ENCODE data around the gene GPR183.
A peak's percentile ranks its signal among the peaks of the same experiment; 100 is the strongest.

The GPR183 gene

DNA sequence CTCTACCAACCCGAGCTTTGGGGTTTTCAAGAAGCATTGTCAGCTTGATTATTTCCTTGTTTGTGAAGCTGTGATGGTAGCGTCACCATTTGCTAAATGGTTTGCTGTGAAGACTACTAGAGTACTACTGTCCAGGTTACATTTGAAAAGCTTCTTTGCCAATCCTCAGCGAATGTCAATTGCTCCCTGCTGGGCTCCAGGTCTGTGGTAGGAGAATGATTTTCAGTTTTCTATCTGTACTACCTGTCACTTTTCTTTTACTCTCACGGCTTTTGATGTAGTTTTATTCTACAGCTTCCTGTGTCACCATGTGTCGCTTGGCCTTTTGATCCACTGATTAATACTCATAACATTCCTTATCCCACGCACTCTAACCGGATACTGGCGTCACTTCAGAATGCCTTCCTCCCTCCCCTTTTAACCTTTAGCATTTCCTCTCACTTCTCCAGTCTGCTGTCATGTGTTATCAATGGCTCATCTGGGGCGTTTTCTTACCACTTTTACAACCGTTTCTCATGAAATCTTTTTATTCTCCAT lies 7.5 kb upstream of the GPR183 start:
- H3K4me3 ChIP-seq (ENCODE audit: low read length): no peak overlapping the region
- H3K27me3 ChIP-seq (ENCODE audit: insufficient read depth, low read length, poor library complexity): no peaks in the 10 kb centered on the region
- H3K27ac ChIP-seq (ENCODE audit: low read depth, low read length): no peak overlapping the region
- no peak for DNase-seq
- no peak overlapping the region for H3K4ac ChIP-seq (ENCODE audit: low read depth, low read length)
- H3K79me1 ChIP-seq (ENCODE audit: low read length): peaks cover 7% of the 10 kb centered on the region
- H3K18ac ChIP-seq (ENCODE audit: low read length): no peak overlapping the region
- no peak overlapping the region for H4K5ac ChIP-seq (ENCODE audit: low read length)
- H3K79me2 ChIP-seq (ENCODE audit: control insufficient read depth, insufficient read depth, low read length): no peaks in the 10 kb centered on the region
- no peak overlapping the region for H4K8ac ChIP-seq (ENCODE audit: low read depth, low read length)
- no peak overlapping the region for H2BK15ac ChIP-seq (replicated peaks; ENCODE audit: low read depth)
- no peak overlapping the region for H3K4me2 ChIP-seq (ENCODE audit: low read length)
- H2AK5ac ChIP-seq (ENCODE audit: low read length): no peak overlapping the region
- H2BK120ac ChIP-seq (ENCODE audit: low read depth, low read length): no peak overlapping the region
- H3K56ac ChIP-seq (ENCODE audit: low read length): no peak overlapping the region
- no peaks in the 10 kb centered on the region for H3K36me3 ChIP-seq (ENCODE audit: control insufficient read depth, insufficient read depth, low read length)
- H3K9ac ChIP-seq (ENCODE audit: low read length): no peak overlapping the region
- no peaks in the 10 kb centered on the region for H3K4me1 ChIP-seq (ENCODE audit: control insufficient read depth, low read depth, low read length)
- no peak overlapping the region for H3K23ac ChIP-seq (ENCODE audit: low read length)
- no peak overlapping the region for H2BK5ac ChIP-seq (ENCODE audit: low read length)
- no CpG with 5 or more reads among the region's 10 CpGs for WGBS (ENCODE audit: extremely low coverage, insufficient coverage, low lambda C conversion rate)

DNA sequence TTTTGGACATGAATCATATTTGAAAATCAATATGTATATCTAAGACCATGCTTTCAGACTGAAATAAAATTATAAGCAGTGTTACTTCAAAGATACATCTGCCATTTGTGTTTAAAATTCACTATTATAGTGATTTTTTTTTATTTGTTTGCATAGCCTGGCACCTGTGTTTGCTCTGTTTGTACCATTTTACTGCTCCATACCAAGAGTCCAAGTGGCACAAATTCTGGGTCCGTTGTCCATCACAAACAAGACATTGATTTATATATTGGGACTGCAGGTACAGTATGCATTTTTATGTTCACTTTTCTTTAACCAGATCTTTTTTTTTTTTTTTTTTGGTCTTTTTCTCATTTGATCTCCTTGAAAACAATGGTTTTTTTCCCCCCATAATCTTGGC lies 6.7 kb upstream of the GPR183 start:
- H3K4ac ChIP-seq (ENCODE audit: low read depth, low read length): no peak overlapping the region
- H4K8ac ChIP-seq (ENCODE audit: low read depth, low read length): no peak overlapping the region
- no peak overlapping the region for H3K18ac ChIP-seq (ENCODE audit: low read length)
- no peaks in the 10 kb centered on the region for H3K27me3 ChIP-seq (ENCODE audit: insufficient read depth, low read length, poor library complexity)
- H2BK5ac ChIP-seq (ENCODE audit: low read length): no peak overlapping the region
- no peak overlapping the region for H3K9ac ChIP-seq (ENCODE audit: low read length)
- no peak for DNase-seq
- no peak overlapping the region for H3K27ac ChIP-seq (ENCODE audit: low read depth, low read length)
- no peak overlapping the region for H4K5ac ChIP-seq (ENCODE audit: low read length)
- no CpG with 5 or more reads among the region's 1 CpG for WGBS (ENCODE audit: extremely low coverage, insufficient coverage, low lambda C conversion rate)
- H3K79me2 ChIP-seq (ENCODE audit: control insufficient read depth, insufficient read depth, low read length): no peaks in the 10 kb centered on the region
- H3K23ac ChIP-seq (ENCODE audit: low read length): no peak overlapping the region
- no peak overlapping the region for H3K4me2 ChIP-seq (ENCODE audit: low read length)
- no peak overlapping the region for H3K56ac ChIP-seq (ENCODE audit: low read length)
- no peaks in the 10 kb centered on the region for H3K4me1 ChIP-seq (ENCODE audit: control insufficient read depth, low read depth, low read length)
- no peak overlapping the region for H3K4me3 ChIP-seq (ENCODE audit: low read length)
- H3K79me1 ChIP-seq (ENCODE audit: low read length): peaks cover 7% of the 10 kb centered on the region
- no peak overlapping the region for H2AK5ac ChIP-seq (ENCODE audit: low read length)
- no peaks in the 10 kb centered on the region for H3K36me3 ChIP-seq (ENCODE audit: control insufficient read depth, insufficient read depth, low read length)
- no peak overlapping the region for H2BK120ac ChIP-seq (ENCODE audit: low read depth, low read length)
- no peak overlapping the region for H2BK15ac ChIP-seq (replicated peaks; ENCODE audit: low read depth)

- Histone ChIP-seq H3K4me3 (ENCODE audit: low read length) (no peak overlapping the region), H2BK15ac (replicated peaks; ENCODE audit: low read depth) (no peak overlapping the region), H3K18ac (ENCODE audit: low read length) (no peak overlapping the region), H3K4ac (ENCODE audit: low read depth, low read length) (no peak overlapping the region), H3K79me2 (ENCODE audit: control insufficient read depth, insufficient read depth, low read length) (no peaks in the 10 kb centered on the region), H4K8ac (ENCODE audit: low read depth, low read length) (no peak overlapping the region), H2AK5ac (ENCODE audit: low read length) (no peak overlapping the region), H3K9ac (ENCODE audit: low read length) (no peak overlapping the region), H3K23ac (ENCODE audit: low read length) (no peak overlapping the region), H3K27me3 (ENCODE audit: insufficient read depth, low read length, poor library complexity) (no peaks in the 10 kb centered on the region), H3K4me2 (ENCODE audit: low read length) (no peak overlapping the region), H2BK5ac (ENCODE audit: low read length) (no peak overlapping the region), H3K4me1 (ENCODE audit: control insufficient read depth, low read depth, low read length) (no peaks in the 10 kb centered on the region), H3K36me3 (ENCODE audit: control insufficient read depth, insufficient read depth, low read length) (no peaks in the 10 kb centered on the region), H3K79me1 (ENCODE audit: low read length) (peaks cover 7% of the 10 kb centered on the region), H3K56ac (ENCODE audit: low read length) (no peak overlapping the region), H3K27ac (ENCODE audit: low read depth, low read length) (no peak overlapping the region), H4K5ac (ENCODE audit: low read length) (no peak overlapping the region), H2BK120ac (ENCODE audit: low read depth, low read length) (no peak overlapping the region)
- DNase-seq: peak; percentile 27
- no CpG with 5 or more reads among the region's 3 CpGs for WGBS (ENCODE audit: extremely low coverage, insufficient coverage, low lambda C conversion rate)
Observed at GRCh38 chr13:99313501-99313900, 6.3 kb upstream of the GPR183 start.

- H4K5ac ChIP-seq (ENCODE audit: low read length): no peak overlapping the region
- no peak overlapping the region for H2BK15ac ChIP-seq (replicated peaks; ENCODE audit: low read depth)
- no peak overlapping the region for H4K8ac ChIP-seq (ENCODE audit: low read depth, low read length)
- DNase-seq: no peak
- H3K4me1 ChIP-seq (ENCODE audit: control insufficient read depth, low read depth, low read length): no peaks in the 10 kb centered on the region
- no peak overlapping the region for H3K4ac ChIP-seq (ENCODE audit: low read depth, low read length)
- no peak overlapping the region for H3K4me2 ChIP-seq (ENCODE audit: low read length)
- no peak overlapping the region for H2BK5ac ChIP-seq (ENCODE audit: low read length)
- no peak overlapping the region for H3K27ac ChIP-seq (ENCODE audit: low read depth, low read length)
- H3K4me3 ChIP-seq (ENCODE audit: low read length): no peak overlapping the region
- H3K9ac ChIP-seq (ENCODE audit: low read length): no peak overlapping the region
- H3K79me2 ChIP-seq (ENCODE audit: control insufficient read depth, insufficient read depth, low read length): no peaks in the 10 kb centered on the region
- WGBS (ENCODE audit: extremely low coverage, insufficient coverage, low lambda C conversion rate): no CpG with 5 or more reads among the region's 7 CpGs
- H3K27me3 ChIP-seq (ENCODE audit: insufficient read depth, low read length, poor library complexity): no peaks in the 10 kb centered on the region
- H2BK120ac ChIP-seq (ENCODE audit: low read depth, low read length): no peak overlapping the region
- H3K23ac ChIP-seq (ENCODE audit: low read length): no peak overlapping the region
- H3K36me3 ChIP-seq (ENCODE audit: control insufficient read depth, insufficient read depth, low read length): no peaks in the 10 kb centered on the region
- no peak overlapping the region for H3K56ac ChIP-seq (ENCODE audit: low read length)
- H2AK5ac ChIP-seq (ENCODE audit: low read length): no peak overlapping the region
- H3K79me1 ChIP-seq (ENCODE audit: low read length): peaks cover 7% of the 10 kb centered on the region
- no peak overlapping the region for H3K18ac ChIP-seq (ENCODE audit: low read length)
Observed at GRCh38 chr13:99312493-99312883, 5.3 kb upstream of the GPR183 start.

GRCh38 chr13:99311748-99312492 lies 4.7 kb upstream of the GPR183 start:
- H4K5ac ChIP-seq (ENCODE audit: low read length): no peak overlapping the region
- no peak overlapping the region for H4K8ac ChIP-seq (ENCODE audit: low read depth, low read length)
- no peak overlapping the region for H3K18ac ChIP-seq (ENCODE audit: low read length)
- H3K9ac ChIP-seq (ENCODE audit: low read length): no peak overlapping the region
- H2BK5ac ChIP-seq (ENCODE audit: low read length): no peak overlapping the region
- no peak overlapping the region for H2AK5ac ChIP-seq (ENCODE audit: low read length)
- H3K4ac ChIP-seq (ENCODE audit: low read depth, low read length): no peak overlapping the region
- H3K79me2 ChIP-seq (ENCODE audit: control insufficient read depth, insufficient read depth, low read length): no peaks in the 10 kb centered on the region
- no peaks in the 10 kb centered on the region for H3K36me3 ChIP-seq (ENCODE audit: control insufficient read depth, insufficient read depth, low read length)
- H3K79me1 ChIP-seq (ENCODE audit: low read length): peaks cover 7% of the 10 kb centered on the region
- H3K23ac ChIP-seq (ENCODE audit: low read length): no peak overlapping the region
- no peak overlapping the region for H3K27ac ChIP-seq (ENCODE audit: low read depth, low read length)
- H3K27me3 ChIP-seq (ENCODE audit: insufficient read depth, low read length, poor library complexity): no peaks in the 10 kb centered on the region
- 100% methylated on average over 1 of the region's 10 CpGs for WGBS (ENCODE audit: extremely low coverage, insufficient coverage, low lambda C conversion rate)
- no peak overlapping the region for H3K56ac ChIP-seq (ENCODE audit: low read length)
- no peak overlapping the region for H2BK15ac ChIP-seq (replicated peaks; ENCODE audit: low read depth)
- no peak overlapping the region for H3K4me3 ChIP-seq (ENCODE audit: low read length)
- H2BK120ac ChIP-seq (ENCODE audit: low read depth, low read length): no peak overlapping the region
- no peaks in the 10 kb centered on the region for H3K4me1 ChIP-seq (ENCODE audit: control insufficient read depth, low read depth, low read length)
- no peak for DNase-seq
- no peak overlapping the region for H3K4me2 ChIP-seq (ENCODE audit: low read length)

- H3K27me3 ChIP-seq (ENCODE audit: insufficient read depth, low read length, poor library complexity): no peaks in the 10 kb centered on the region
- H3K27ac ChIP-seq (ENCODE audit: low read depth, low read length): no peak overlapping the region
- H3K4ac ChIP-seq (ENCODE audit: low read depth, low read length): no peak overlapping the region
- no peak overlapping the region for H2AK5ac ChIP-seq (ENCODE audit: low read length)
- no peak overlapping the region for H3K4me3 ChIP-seq (ENCODE audit: low read length)
- no peaks in the 10 kb centered on the region for H3K79me2 ChIP-seq (ENCODE audit: control insufficient read depth, insufficient read depth, low read length)
- H3K23ac ChIP-seq (ENCODE audit: low read length): no peak overlapping the region
- no peaks in the 10 kb centered on the region for H3K36me3 ChIP-seq (ENCODE audit: control insufficient read depth, insufficient read depth, low read length)
- no peak overlapping the region for H2BK120ac ChIP-seq (ENCODE audit: low read depth, low read length)
- H3K56ac ChIP-seq (ENCODE audit: low read length): no peak overlapping the region
- H3K9ac ChIP-seq (ENCODE audit: low read length): no peak overlapping the region
- no peak overlapping the region for H4K8ac ChIP-seq (ENCODE audit: low read depth, low read length)
- H3K4me1 ChIP-seq (ENCODE audit: control insufficient read depth, low read depth, low read length): no peaks in the 10 kb centered on the region
- no peak overlapping the region for H2BK15ac ChIP-seq (replicated peaks; ENCODE audit: low read depth)
- DNase-seq: peak; percentile 27
- H3K18ac ChIP-seq (ENCODE audit: low read length): no peak overlapping the region
- H4K5ac ChIP-seq (ENCODE audit: low read length): no peak overlapping the region
- H3K4me2 ChIP-seq (ENCODE audit: low read length): no peak overlapping the region
- WGBS (ENCODE audit: extremely low coverage, insufficient coverage, low lambda C conversion rate): no CpG with 5 or more reads among the region's 4 CpGs
- H2BK5ac ChIP-seq (ENCODE audit: low read length): no peak overlapping the region
- peaks cover 7% of the 10 kb centered on the region for H3K79me1 ChIP-seq (ENCODE audit: low read length)
Observed at GRCh38 chr13:99311137-99311536, 3.9 kb upstream of the GPR183 start.

Data from mesendoderm (in vitro differentiated cells).